RPMI8226 (cell line): ENCODE data around the gene ADAD2.
A peak's percentile ranks its signal among the peaks of the same experiment; 100 is the strongest.

Source experiments
- DNase-seq: peaks from one replicate; pipeline ENCODE4 v3.0.0-alpha.2; 2015

The ADAD2 gene

GRCh38 chr16:84226026-84226425 is 35.1 kb downstream of the ADAD2 start:
- no peak for DNase-seq

- DNase-seq: no peak
Observed at GRCh38 chr16:84227548-84227947, 36.6 kb downstream of the ADAD2 start.

GRCh38 chr16:84228256-84228838 is 37.4 kb downstream of the ADAD2 start:
- peak; percentile 12 for DNase-seq

GRCh38 chr16:84229471-84229870 is 38.5 kb downstream of the ADAD2 start:
- no peak for DNase-seq

GRCh38 chr16:84232060-84232459 is 41.1 kb downstream of the ADAD2 start:
- DNase-seq: no peak

GRCh38 chr16:84232969-84233368 is 42.0 kb downstream of the ADAD2 start:
- DNase-seq: no peak

- no peak for DNase-seq
Observed at GRCh38 chr16:84233748-84234147, 42.8 kb downstream of the ADAD2 start.

GRCh38 chr16:84234321-84235241 is 43.6 kb downstream of the ADAD2 start:
- no peak for DNase-seq

GRCh38 chr16:84236671-84237070 is 45.7 kb downstream of the ADAD2 start:
- DNase-seq: no peak

GRCh38 chr16:84237994-84238750 is 47.2 kb downstream of the ADAD2 start:
- no peak for DNase-seq

- no peak for DNase-seq
Observed at GRCh38 chr16:84239141-84239769, 48.3 kb downstream of the ADAD2 start.

- DNase-seq: no peak
Observed at GRCh38 chr16:84239909-84240308, 49.0 kb downstream of the ADAD2 start, which contains the start of gene KCNG4. TSS of gene KCNG4 (minus strand) at chr16:84240012. CDS start at chr16:84237485, 2,527 bp downstream.

GRCh38 chr16:84240455-84240854 is 49.5 kb downstream of the ADAD2 start:
- no peak for DNase-seq

GRCh38 chr16:84241778-84242177 is 50.8 kb downstream of the ADAD2 start:
- no peak for DNase-seq

- DNase-seq: no peak
Observed at GRCh38 chr16:84242839-84243238, 51.9 kb downstream of the ADAD2 start.

GRCh38 chr16:84243732-84244131 is 52.8 kb downstream of the ADAD2 start:
- no peak for DNase-seq

GRCh38 chr16:84244728-84245127 is 53.8 kb downstream of the ADAD2 start:
- no peak for DNase-seq

- DNase-seq: no peak
Observed at GRCh38 chr16:84245956-84246678, 55.2 kb downstream of the ADAD2 start.

- no peak for DNase-seq
Observed at GRCh38 chr16:84246679-84247077, 55.7 kb downstream of the ADAD2 start.
